A673 (cell line): ENCODE data around the gene CYTH3. TPM values are rescaled to one million over a fixed set of nuclear protein-coding genes. Genes with fewer than 3 reads are reported as not detected.

Experiments
- Bru-seq: library from RNA; stranded (reverse); fragments of 400-500 nt; gene quantifications from one replicate; lab custom pipeline; 2021; lab: Mats Ljungman, UMichigan
- BruChase-seq, 2 experiments: library from RNA; stranded (reverse); fragments of 400-500 nt; gene quantifications; one replicate each; lab custom pipeline; 2021; lab: Mats Ljungman, UMichigan
- BruUV-seq: library from RNA; stranded (reverse); fragments of 400-500 nt; replicated peaks from 2 replicates; lab custom pipeline; 2021; lab: Mats Ljungman, UMichigan
- CTCF ChIA-PET: fragments of 300-600 bp; sonication (Branson Sonifier 250); formaldehyde crosslinking; loops from one replicate; lab custom pipeline; 2022; ENCODE audit warnings: antibody characterized with exemption; lab: Charles Lee
- POLR2A ChIA-PET: fragments of 300-600 bp; sonication (Branson Sonifier 250); formaldehyde crosslinking; loops from one replicate; lab custom pipeline; 2022; ENCODE audit warnings: antibody characterized with exemption; ENCODE audit not compliant: low non-redundant PET; lab: Charles Lee
- DNase-seq: peaks from one replicate; pipeline ENCODE4 v3.0.0-alpha.2; 2015; ENCODE audit warnings: low spot score
- H3K27ac ChIP-seq: fragments of 200-600 bp; sonication (generic); 2 replicates; pipeline ENCODE4 v1.5.1; 2016; ENCODE audit warnings: mixed run types, low read depth, mild to moderate bottlenecking, mixed read lengths, antibody characterized with exemption, low read length; ENCODE audit not compliant: poor library complexity, severe bottlenecking
- H3K27me3 ChIP-seq: fragments of 200-600 bp; sonication (generic); replicated peaks from 2 replicates; pipeline ENCODE4 v1.6.1; 2017; ENCODE audit warnings: mixed run types, low read depth, mild to moderate bottlenecking, mixed read lengths, antibody characterized with exemption, low read length; ENCODE audit not compliant: insufficient read depth, poor library complexity
- H3K36me3 ChIP-seq: fragments of 200-600 bp; sonication (generic); 2 replicates; pipeline ENCODE4 v1.6.1; 2016; ENCODE audit warnings: mixed run types, mild to moderate bottlenecking, mixed read lengths, antibody characterized with exemption, low read length; ENCODE audit not compliant: insufficient read depth, poor library complexity, severe bottlenecking
- H3K4me1 ChIP-seq: fragments of 200-600 bp; sonication (generic); 2 replicates; pipeline ENCODE4 v1.6.1; 2017; ENCODE audit warnings: mixed run types, mild to moderate bottlenecking, mixed read lengths, antibody characterized with exemption, low read length; ENCODE audit not compliant: insufficient read depth, poor library complexity, severe bottlenecking
- H3K4me3 ChIP-seq: fragments of 200-600 bp; sonication (generic); 2 replicates; pipeline ENCODE4 v1.5.1; 2016; ENCODE audit warnings: low read depth, mixed run types, mild to moderate bottlenecking, mixed read lengths, low read length; ENCODE audit not compliant: poor library complexity, severe bottlenecking
- H3K9me3 ChIP-seq: fragments of 200-600 bp; sonication (generic); 2 replicates; pipeline ENCODE4 v1.6.1; 2016; ENCODE audit warnings: mixed run types, low read depth, mild to moderate bottlenecking, mixed read lengths, antibody characterized with exemption, low read length; ENCODE audit not compliant: poor library complexity, severe bottlenecking
- CTCF ChIP-seq: fragments of 300-800, 200-600 bp; sonication (generic); conservative IDR thresholded peaks from 2 replicates; pipeline ENCODE4 v1.5.1; 2017; ENCODE audit warnings: low read depth, mild to moderate bottlenecking, antibody characterized with exemption, low read length, moderate library complexity, mixed read lengths
- EZH2 ChIP-seq: fragments of 200-600 bp; sonication (generic); IDR thresholded peaks from 2 replicates; pipeline ENCODE4 v1.6.1; 2017; ENCODE audit warnings: borderline replicate concordance, low read depth, mild to moderate bottlenecking, mixed read lengths, antibody characterized with exemption, low read length; ENCODE audit not compliant: poor library complexity, severe bottlenecking
- intact Hi-C: fragments of 100-400 bp; cut with micrococcal nuclease; formaldehyde crosslinking; loops from one replicate; pipeline ENCODE4 v1.10.0; 2022; ENCODE audit not compliant: unreplicated experiment
- long read RNA-seq: library from polyadenylated mRNA; stranded (forward); transcript quantifications from one replicate; pipeline ENCODE4 v2.0.0, GENCODE V29; 2022
- total RNA-seq: library from RNA; stranded (reverse); gene quantifications from 2 replicates; pipeline ENCODE4 v1.2.3, GENCODE V29; 2021

The CYTH3 gene
- 20.2 and 20.5 TPM in 2 replicates for total RNA-seq
- Bru-seq, nascent RNA = percentile 64 among the genes with signal in this experiment
- BruChase-seq, experiment 1, labeled RNA remaining after a 2-hour chase = percentile 66 among the genes with signal in this experiment
- BruChase-seq, experiment 2, labeled RNA remaining after a 6-hour chase = percentile 74 among the genes with signal in this experiment
- long read RNA-seq, full-length matches to known transcripts = 29 of 45 reads
- long read RNA-seq, partial matches to known transcripts = 5 of 45 reads
- long read RNA-seq, other reads (novel, unspliced or antisense) = 11 of 45 reads

- Histone ChIP-seq H3K27ac (peak within 1 kb of the TSS; percentile 48), H3K9me3 (no peaks in the 10 kb centered on the region), H3K27me3 (no peaks in the 10 kb centered on the region), H3K4me1 (peaks cover 6% of the 10 kb centered on the region), H3K36me3 (no peaks in the 10 kb centered on the region), H3K4me3 (peak within 1 kb of the TSS; percentile 65)
- no peak for TF ChIP-seq CTCF
- no peak for TF ChIP-seq EZH2
- POLR2A ChIA-PET = no interaction called here
- peak; percentile 83 for DNase-seq
- CTCF ChIA-PET = no interaction called here
- BruUV-seq = no TSS peak
- intact Hi-C loops = loop anchor here (5.0 kb wide), 1 partner anchor 110 kb away; no protein-coding TSS in a partner anchor
Observed at GRCh38 chr7:6272481-6273323, at the start of gene CYTH3. CYTH3 (minus strand) TSS chr7:6272624; CDS start chr7:6272507, 117 bp downstream.

GRCh38 chr7:6320791-6321190 is 48.4 kb upstream of the CYTH3 start:
- no peaks in the 10 kb centered on the region for H3K27me3 ChIP-seq
- H3K27ac ChIP-seq = no peak overlapping the region
- H3K4me3 ChIP-seq = no peak overlapping the region
- ChIA-PET POLR2A (no interaction called here), CTCF (no interaction called here)
- TF ChIP-seq EZH2 (no peak), CTCF (no peak)
- no peak for DNase-seq
- no peaks in the 10 kb centered on the region for H3K4me1 ChIP-seq
- no peaks in the 10 kb centered on the region for H3K36me3 ChIP-seq
- intact Hi-C loops = loop anchor here (5.0 kb wide), 2 partner anchors 323 to 463 kb away; no protein-coding TSS in a partner anchor
- BruUV-seq = no TSS peak
- H3K9me3 ChIP-seq = no peaks in the 10 kb centered on the region

- Histone ChIP-seq H3K27me3 (no peaks in the 10 kb centered on the region), H3K27ac (no peak overlapping the region), H3K9me3 (no peaks in the 10 kb centered on the region), H3K36me3 (no peaks in the 10 kb centered on the region), H3K4me3 (no peak overlapping the region), H3K4me1 (no peaks in the 10 kb centered on the region)
- DNase-seq = peak; percentile 32
- intact Hi-C loops = no loop called here
- no TSS peak for BruUV-seq
- POLR2A ChIA-PET = no interaction called here
- no peak for TF ChIP-seq CTCF
- TF ChIP-seq EZH2 = no peak
- CTCF ChIA-PET = no interaction called here
Observed at GRCh38 chr7:6317797-6318438, 45.5 kb upstream of the CYTH3 start.
